ENCODE measurements around the gene PDCD1LG2. TPM values are rescaled to one million over a fixed set of nuclear protein-coding genes. Genes with fewer than 3 reads are reported as not detected.

Gene PDCD1LG2
- total RNA-seq, 1 experiment from 2014 or later = not detected

GRCh38 chr9:5563886-5564285 lies 53.6 kb downstream of the PDCD1LG2 start:
- no peak overlapping the region for H3K56ac ChIP-seq (ENCODE audit: insufficient read length, low read depth, low read length)

More at GRCh38 chr9:5563886-5564285, 53.6 kb downstream of the PDCD1LG2 start:
- Histone ChIP-seq H3T11ph (ENCODE audit: low read length) (no peak overlapping the region), H2BK120ac (ENCODE audit: low read depth, low read length, poor library complexity, severe bottlenecking) (no peak overlapping the region), H3K9me3 (ENCODE audit: control insufficient read depth, low read depth, low read length) (no peaks in the 10 kb centered on the region), H3K9ac (ENCODE audit: extremely low read depth, insufficient read length, low read length) (no peak overlapping the region), H3K23ac (ENCODE audit: insufficient read length, low read depth, low read length) (no peak overlapping the region), H2AK5ac (ENCODE audit: insufficient read length, low read length) (no peak overlapping the region), H2BK5ac (ENCODE audit: insufficient read length, low read length) (no peak overlapping the region), H4K20me1 (ENCODE audit: control insufficient read depth, insufficient read depth, insufficient read length) (no peaks in the 10 kb centered on the region), H3K79me2 (ENCODE audit: insufficient read depth, low read length) (no peaks in the 10 kb centered on the region), H4K5ac (ENCODE audit: insufficient read length, low read depth, low read length) (no peak overlapping the region), H2AFZ (ENCODE audit: low read length) (no peak overlapping the region), H3K27me3 (ENCODE audit: insufficient read depth, low read length) (no peaks in the 10 kb centered on the region; the same call in 1 of the 2 replicates), H3K4ac (ENCODE audit: low read depth, low read length) (no peak overlapping the region), H3K18ac (ENCODE audit: insufficient read length, low read depth, low read length) (no peak overlapping the region), H3K4me1 (ENCODE audit: insufficient read depth, low read length) (no peaks in the 10 kb centered on the region), H3K14ac (ENCODE audit: insufficient read depth, low read length) (no peak overlapping the region), H2BK12ac (ENCODE audit: insufficient read length, low read depth, low read length) (no peak overlapping the region), H3K79me1 (ENCODE audit: insufficient read depth, low read depth, low read length, poor library complexity, severe bottlenecking) (no peaks in the 10 kb centered on the region), H2BK20ac (ENCODE audit: low read depth, low read length, poor library complexity, severe bottlenecking) (no peak overlapping the region), H3K23me2 (ENCODE audit: insufficient read length, low read depth, low read length, poor library complexity, severe bottlenecking) (no peaks in the 10 kb centered on the region), H4K91ac (ENCODE audit: insufficient read length, low read depth, low read length) (no peak overlapping the region), H3K4me2 (ENCODE audit: insufficient read depth, insufficient read length, low read length) (no peak overlapping the region), H4K8ac (replicated peaks; ENCODE audit: insufficient read length, low read depth, low read length) (no peak overlapping the region), H3K27ac (ENCODE audit: insufficient read length, low read depth, low read length) (no peak overlapping the region), H2BK15ac (ENCODE audit: low read depth, low read length) (no peak overlapping the region)
- H3K4me1 Mint-ChIP-seq = peaks cover 0 to 9% of the 10 kb centered on the region in 2 experiments; a peak in 2 of 4 replicates
- no peak for DNase-seq
- no peak overlapping the region for H3K4me3 Mint-ChIP-seq
- peaks cover 0 to 6% of the 10 kb centered on the region in 2 experiments; a peak in 2 of 5 replicates for H3K9me3 Mint-ChIP-seq
- no peak for TF ChIP-seq CTCF (conservative IDR thresholded peaks at IDR 0.05)
- peaks cover 49% of the 10 kb centered on the region for H3K27me3 Mint-ChIP-seq (ENCODE audit: low read depth)
- H3K27ac Mint-ChIP-seq = no peak overlapping the region
- no peaks in the 10 kb centered on the region for H3K36me3 Mint-ChIP-seq (ENCODE audit: insufficient read depth in 1 of 3, low read depth in 3 of 3)
